HEK293 (cell line): ENCODE results near the gene APOH.

Source experiments
- REST ChIP-seq: fragments of 450-650 bp; formaldehyde crosslinking; IDR thresholded peaks from 2 replicates; pipeline ENCODE4 v1.5.1; 2016; ENCODE audit warnings: missing biosample characterization, missing genetic modification characterization
- TCF7L2 ChIP-seq: IDR thresholded peaks from 2 replicates; pipeline ENCODE4 v1.6.1; 2011; ENCODE audit warnings: low read depth, mild to moderate bottlenecking, inconsistent platforms, low read length, moderate library complexity, borderline replicate concordance
- ZFP37 ChIP-seq: fragments of 450-650 bp; formaldehyde crosslinking; IDR thresholded peaks from 2 replicates; pipeline ENCODE4 v1.5.1; 2016; ENCODE audit warnings: missing biosample characterization, missing genetic modification characterization
- ZNF114 ChIP-seq: fragments of 450-650 bp; formaldehyde crosslinking; IDR thresholded peaks from 2 replicates; pipeline ENCODE4 v1.5.0; 2017; ENCODE audit warnings: missing biosample characterization, missing genetic modification characterization
- ZNF121 ChIP-seq: fragments of 450-650 bp; formaldehyde crosslinking; IDR thresholded peaks from 2 replicates; pipeline ENCODE4 v1.5.1; 2016; ENCODE audit warnings: missing biosample characterization, missing genetic modification characterization
- ZNF639 ChIP-seq: fragments of 450-650 bp; formaldehyde crosslinking; IDR thresholded peaks from 2 replicates; pipeline ENCODE4 v1.5.1; 2016; ENCODE audit warnings: missing biosample characterization, missing genetic modification characterization
- TF ChIP-seq, protein P1 (sequence below): fragments of 450-650 bp; formaldehyde crosslinking; IDR thresholded peaks from 2 replicates; pipeline ENCODE4 v1.5.1; 2016; ENCODE audit warnings: missing biosample characterization, missing genetic modification characterization

GRCh38 chr17:66230922-66231591 is 1.8 kb upstream of the APOH start:
- no peak for TF ChIP-seq ZNF121 (tag by site-specific recombination)
- no peak for TF ChIP-seq REST
- TF ChIP-seq, protein P1, sequence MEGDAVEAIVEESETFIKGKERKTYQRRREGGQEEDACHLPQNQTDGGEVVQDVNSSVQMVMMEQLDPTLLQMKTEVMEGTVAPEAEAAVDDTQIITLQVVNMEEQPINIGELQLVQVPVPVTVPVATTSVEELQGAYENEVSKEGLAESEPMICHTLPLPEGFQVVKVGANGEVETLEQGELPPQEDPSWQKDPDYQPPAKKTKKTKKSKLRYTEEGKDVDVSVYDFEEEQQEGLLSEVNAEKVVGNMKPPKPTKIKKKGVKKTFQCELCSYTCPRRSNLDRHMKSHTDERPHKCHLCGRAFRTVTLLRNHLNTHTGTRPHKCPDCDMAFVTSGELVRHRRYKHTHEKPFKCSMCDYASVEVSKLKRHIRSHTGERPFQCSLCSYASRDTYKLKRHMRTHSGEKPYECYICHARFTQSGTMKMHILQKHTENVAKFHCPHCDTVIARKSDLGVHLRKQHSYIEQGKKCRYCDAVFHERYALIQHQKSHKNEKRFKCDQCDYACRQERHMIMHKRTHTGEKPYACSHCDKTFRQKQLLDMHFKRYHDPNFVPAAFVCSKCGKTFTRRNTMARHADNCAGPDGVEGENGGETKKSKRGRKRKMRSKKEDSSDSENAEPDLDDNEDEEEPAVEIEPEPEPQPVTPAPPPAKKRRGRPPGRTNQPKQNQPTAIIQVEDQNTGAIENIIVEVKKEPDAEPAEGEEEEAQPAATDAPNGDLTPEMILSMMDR (tag by site-specific recombination): no peak
- no peak for TF ChIP-seq TCF7L2
- TF ChIP-seq ZNF114: no peak
- TF ChIP-seq ZFP37 (tag by site-specific recombination): no peak
- no peak for TF ChIP-seq ZNF639 (tag by site-specific recombination)
